ENCODE results near the gene DLG4.

DLG4 gene

GRCh38 chr17:7137171-7137943 is 82.3 kb downstream of the DLG4 start:
- no peak overlapping the region for H3K4me3 ChIP-seq (ENCODE audit: low read depth in 1 of 2, low read length in 2 of 2)
- no peaks in the 10 kb centered on the region for H3K27me3 ChIP-seq (ENCODE audit: low read depth, low read length)
- peaks cover 0 to 5% of the 10 kb centered on the region in 2 donors for H3K4me1 ChIP-seq (ENCODE audit: control insufficient read depth in 1 of 2, insufficient read depth in 2 of 2, low read length in 2 of 2)
- H3K27ac ChIP-seq (ENCODE audit: low read length) = no peak overlapping the region
- no peaks in the 10 kb centered on the region for H3K36me3 ChIP-seq (ENCODE audit: control insufficient read depth in 1 of 2, insufficient read depth in 2 of 2, low read length in 2 of 2)
- no peaks in the 10 kb centered on the region for H3K9me3 ChIP-seq (ENCODE audit: control insufficient read depth in 1 of 2, low read length in 2 of 2)

All from muscle layer of duodenum (tissue), 2 donors.